GM23338 (cell line): Measurements from ENCODE around the gene C12orf56.

Experiments
- CREB1 ChIP-seq: fragments of 250-450 bp; sonication (Bioruptor Pico); IDR thresholded peaks from 2 replicates; pipeline ENCODE4 v1.5.0; 2020; ENCODE audit warnings: low read depth, mild to moderate bottlenecking, moderate library complexity
- EZH2 ChIP-seq: fragments of 200-600 bp; sonication (generic); IDR thresholded peaks from one replicate; pipeline ENCODE4 v1.8.0; 2017; ENCODE audit warnings: antibody characterized with exemption, mild to moderate bottlenecking, low read depth; ENCODE audit not compliant: unreplicated experiment
- EZH2phosphoT487 ChIP-seq: fragments of 200-600 bp; sonication (generic); IDR thresholded peaks from one replicate; pipeline ENCODE4 v1.8.1; 2018; ENCODE audit warnings: antibody characterized with exemption; ENCODE audit not compliant: unreplicated experiment
- JUNB ChIP-seq: IDR thresholded peaks from one replicate; pipeline ENCODE4 v1.6.1; 2016; ENCODE audit warnings: antibody characterized with exemption; ENCODE audit not compliant: unreplicated experiment
- NANOG ChIP-seq: IDR thresholded peaks from 2 replicates; pipeline ENCODE4 v1.6.1; 2016; ENCODE audit warnings: antibody characterized with exemption, borderline replicate concordance
- POLR2AphosphoS5 ChIP-seq: IDR thresholded peaks from 2 replicates; pipeline ENCODE4 v1.6.1; 2016; ENCODE audit warnings: antibody characterized with exemption, low read depth
- ZNF114 ChIP-seq: fragments of 250-450 bp; sonication (Bioruptor Pico); IDR thresholded peaks from 2 replicates; pipeline ENCODE4 v1.5.0; 2020; ENCODE audit warnings: mild to moderate bottlenecking, moderate library complexity
- TF ChIP-seq, protein P1 (sequence below), 2 experiments: fragments of 200-600 bp in 1 of 2; sonication (generic) in 1 of 2; conservative IDR thresholded peaks; 2 replicates each; pipeline versions ENCODE4 v1.5.1 to v1.6.1; 2016 to 2017; ENCODE audit warnings: antibody characterized with exemption in 2 of 2, low read depth in 2 of 2, mild to moderate bottlenecking in 2 of 2, moderate library complexity in 1 of 2
- TF ChIP-seq, protein P2 (sequence below): IDR thresholded peaks from one replicate; pipeline ENCODE4 v1.6.1; 2018; ENCODE audit warnings: antibody characterized with exemption; ENCODE audit not compliant: unreplicated experiment
- TF ChIP-seq, protein P3 (sequence below): IDR thresholded peaks from 2 replicates; pipeline ENCODE4 v1.6.1; 2016; ENCODE audit warnings: antibody characterized with exemption

DNA sequence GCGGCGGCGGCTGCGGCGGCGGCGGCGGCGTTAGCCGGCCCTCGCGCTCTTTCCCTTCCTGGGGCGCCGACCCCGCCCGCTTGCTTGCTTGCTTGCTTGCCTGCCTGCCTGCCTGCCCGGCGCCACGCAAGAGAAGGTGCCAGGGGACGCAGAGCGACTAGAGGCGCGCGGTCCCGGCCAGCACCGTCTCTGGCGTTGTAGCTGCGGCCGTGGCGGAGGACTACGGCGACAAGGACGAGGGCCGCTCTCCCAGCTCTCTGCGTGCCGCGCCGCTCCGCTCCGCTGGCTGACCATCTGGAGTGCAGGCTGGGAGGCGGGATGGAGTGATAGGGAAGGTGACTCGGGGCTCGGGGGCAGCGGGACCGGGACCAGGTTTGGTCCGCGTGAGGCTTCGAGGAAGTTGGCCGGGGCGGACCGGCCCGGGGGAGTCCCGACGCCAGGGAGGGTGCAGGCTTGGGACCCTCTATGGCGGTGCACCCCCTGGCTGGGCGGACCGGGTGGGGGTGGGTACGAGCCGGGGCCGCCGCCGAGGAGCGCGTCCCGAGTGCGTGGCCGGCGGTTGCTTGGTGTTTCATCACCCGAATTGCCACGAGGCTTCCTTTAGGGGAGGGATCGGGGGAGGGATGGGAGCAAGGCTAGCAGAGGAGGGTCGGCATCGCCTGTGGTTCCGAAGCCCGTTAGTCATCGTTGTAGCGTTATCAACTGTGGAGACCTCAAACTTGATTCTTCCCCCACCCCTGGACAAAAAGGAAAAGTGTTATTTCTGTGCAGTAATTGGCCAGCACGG is 14.1 kb upstream of the C12orf56 start:
- TF ChIP-seq, protein P1, sequence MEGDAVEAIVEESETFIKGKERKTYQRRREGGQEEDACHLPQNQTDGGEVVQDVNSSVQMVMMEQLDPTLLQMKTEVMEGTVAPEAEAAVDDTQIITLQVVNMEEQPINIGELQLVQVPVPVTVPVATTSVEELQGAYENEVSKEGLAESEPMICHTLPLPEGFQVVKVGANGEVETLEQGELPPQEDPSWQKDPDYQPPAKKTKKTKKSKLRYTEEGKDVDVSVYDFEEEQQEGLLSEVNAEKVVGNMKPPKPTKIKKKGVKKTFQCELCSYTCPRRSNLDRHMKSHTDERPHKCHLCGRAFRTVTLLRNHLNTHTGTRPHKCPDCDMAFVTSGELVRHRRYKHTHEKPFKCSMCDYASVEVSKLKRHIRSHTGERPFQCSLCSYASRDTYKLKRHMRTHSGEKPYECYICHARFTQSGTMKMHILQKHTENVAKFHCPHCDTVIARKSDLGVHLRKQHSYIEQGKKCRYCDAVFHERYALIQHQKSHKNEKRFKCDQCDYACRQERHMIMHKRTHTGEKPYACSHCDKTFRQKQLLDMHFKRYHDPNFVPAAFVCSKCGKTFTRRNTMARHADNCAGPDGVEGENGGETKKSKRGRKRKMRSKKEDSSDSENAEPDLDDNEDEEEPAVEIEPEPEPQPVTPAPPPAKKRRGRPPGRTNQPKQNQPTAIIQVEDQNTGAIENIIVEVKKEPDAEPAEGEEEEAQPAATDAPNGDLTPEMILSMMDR (conservative IDR thresholded peaks at IDR 0.05; ENCODE audit: low read depth in 2 of 2): no peak
- TF ChIP-seq EZH2: no peak
- TF ChIP-seq POLR2AphosphoS5: peak; percentile 31; the same call in 1 of the 2 replicates
- TF ChIP-seq CREB1 (CRISPR knock-in tag): no peak
- no peak for TF ChIP-seq EZH2phosphoT487
- TF ChIP-seq, protein P2, sequence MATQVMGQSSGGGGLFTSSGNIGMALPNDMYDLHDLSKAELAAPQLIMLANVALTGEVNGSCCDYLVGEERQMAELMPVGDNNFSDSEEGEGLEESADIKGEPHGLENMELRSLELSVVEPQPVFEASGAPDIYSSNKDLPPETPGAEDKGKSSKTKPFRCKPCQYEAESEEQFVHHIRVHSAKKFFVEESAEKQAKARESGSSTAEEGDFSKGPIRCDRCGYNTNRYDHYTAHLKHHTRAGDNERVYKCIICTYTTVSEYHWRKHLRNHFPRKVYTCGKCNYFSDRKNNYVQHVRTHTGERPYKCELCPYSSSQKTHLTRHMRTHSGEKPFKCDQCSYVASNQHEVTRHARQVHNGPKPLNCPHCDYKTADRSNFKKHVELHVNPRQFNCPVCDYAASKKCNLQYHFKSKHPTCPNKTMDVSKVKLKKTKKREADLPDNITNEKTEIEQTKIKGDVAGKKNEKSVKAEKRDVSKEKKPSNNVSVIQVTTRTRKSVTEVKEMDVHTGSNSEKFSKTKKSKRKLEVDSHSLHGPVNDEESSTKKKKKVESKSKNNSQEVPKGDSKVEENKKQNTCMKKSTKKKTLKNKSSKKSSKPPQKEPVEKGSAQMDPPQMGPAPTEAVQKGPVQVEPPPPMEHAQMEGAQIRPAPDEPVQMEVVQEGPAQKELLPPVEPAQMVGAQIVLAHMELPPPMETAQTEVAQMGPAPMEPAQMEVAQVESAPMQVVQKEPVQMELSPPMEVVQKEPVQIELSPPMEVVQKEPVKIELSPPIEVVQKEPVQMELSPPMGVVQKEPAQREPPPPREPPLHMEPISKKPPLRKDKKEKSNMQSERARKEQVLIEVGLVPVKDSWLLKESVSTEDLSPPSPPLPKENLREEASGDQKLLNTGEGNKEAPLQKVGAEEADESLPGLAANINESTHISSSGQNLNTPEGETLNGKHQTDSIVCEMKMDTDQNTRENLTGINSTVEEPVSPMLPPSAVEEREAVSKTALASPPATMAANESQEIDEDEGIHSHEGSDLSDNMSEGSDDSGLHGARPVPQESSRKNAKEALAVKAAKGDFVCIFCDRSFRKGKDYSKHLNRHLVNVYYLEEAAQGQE: no peak
- no peak for TF ChIP-seq JUNB
- TF ChIP-seq ZNF114: no peak
- no peak for TF ChIP-seq NANOG
- TF ChIP-seq, protein P3, sequence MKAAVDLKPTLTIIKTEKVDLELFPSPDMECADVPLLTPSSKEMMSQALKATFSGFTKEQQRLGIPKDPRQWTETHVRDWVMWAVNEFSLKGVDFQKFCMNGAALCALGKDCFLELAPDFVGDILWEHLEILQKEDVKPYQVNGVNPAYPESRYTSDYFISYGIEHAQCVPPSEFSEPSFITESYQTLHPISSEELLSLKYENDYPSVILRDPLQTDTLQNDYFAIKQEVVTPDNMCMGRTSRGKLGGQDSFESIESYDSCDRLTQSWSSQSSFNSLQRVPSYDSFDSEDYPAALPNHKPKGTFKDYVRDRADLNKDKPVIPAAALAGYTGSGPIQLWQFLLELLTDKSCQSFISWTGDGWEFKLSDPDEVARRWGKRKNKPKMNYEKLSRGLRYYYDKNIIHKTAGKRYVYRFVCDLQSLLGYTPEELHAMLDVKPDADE: no peak
